Right lobe of liver (tissue), 6 donors: ENCODE data around the gene EPHA2. TPM values are rescaled to one million over a fixed set of nuclear protein-coding genes. Genes with fewer than 3 reads are reported as not detected.

Source experiments
- ATAC-seq, 4 donors: fragments of 200-7000 bp; cut with Tn5 transposase; one replicate each; pipeline ENCODE4 v1.9.1; 2020; ENCODE audit warnings: mild to moderate bottlenecking in 4 of 4, moderate library complexity in 4 of 4
- DNase-seq, 3 donors: peaks; one replicate each; pipeline ENCODE4 v3.0.0-alpha.2; 2020
- H3K27ac ChIP-seq, 3 donors: fragments of 200-600 bp; one replicate each; pipeline ENCODE4 v1.8.0; 2022
- H3K27me3 ChIP-seq, 2 donors: fragments of 200-600 bp; one replicate each; pipeline ENCODE4 v1.8.0; 2022
- H3K36me3 ChIP-seq, 4 donors: fragments of 200-600 bp; sonication (generic) in 1 of 4; one replicate each; pipeline versions ENCODE4 v1.5.1 to v1.8.0; 2017 to 2022; ENCODE audit warnings: control low read depth in 1 of 4
- H3K4me1 ChIP-seq, 4 donors: fragments of 200-600 bp; sonication (generic) in 1 of 4; one replicate each; pipeline versions ENCODE4 v1.5.1 to v1.8.0; 2017 to 2022; ENCODE audit warnings: control low read depth in 1 of 4
- H3K4me3 ChIP-seq, 3 donors: fragments of 200-600 bp; one replicate each; pipeline ENCODE4 v1.8.0; 2022
- H3K9me3 ChIP-seq, 4 donors: fragments of 200-600 bp; sonication (generic) in 1 of 4; one replicate each; pipeline versions ENCODE4 v1.5.1 to v1.8.0; 2017 to 2022; ENCODE audit warnings: control low read depth in 1 of 4
- POLR2A ChIP-seq: fragments of 450-650 bp; IDR thresholded peaks from one replicate; pipeline ENCODE4 v1.6.1; 2017; ENCODE audit warnings: antibody characterized with exemption, mild to moderate bottlenecking
- WGBS: methylation state at CpG from one replicate; pipeline ENCODE4 v1.1.6; 2018; ENCODE audit warnings: low coverage, low lambda C conversion rate; ENCODE audit not compliant: insufficient coverage; ENCODE audit errors: missing lambda C conversion rate; 5-methylcytosine and 5-hydroxymethylcytosine counted together
- intact Hi-C, 2 donors: fragments of 100-400 bp; cut with DNase I; formaldehyde crosslinking; loops; one replicate each; pipeline versions ENCODE4 v1.11.2 to v1.14.1; 2022
- total RNA-seq, 6 experiments: library from RNA; depleted of rRNA in 2 of 6; stranded (reverse); fragments of >200 nt in 2 of 6; fragmentation: NEBNext Ultra II Directional in 3 of 6; extraction: Animal tissue kit (Norgen Biotek cat#: 25700) in 3 of 6; gene quantifications; one replicate each; pipeline versions ENCODE4 v1.1.0 to v1.2.4, GENCODE V29; 2016 to 2023
- TF ChIP-seq, protein P1 (sequence below), 4 donors: fragments of 200-600 bp in 3 of 4; fragments of 450-650 bp in 1 of 4; IDR thresholded peaks; one replicate each; pipeline versions ENCODE4 v1.5.1 to v1.8.0; 2016 to 2022; ENCODE audit warnings: antibody characterized with exemption in 4 of 4, mild to moderate bottlenecking in 2 of 4
- donor health status: DM: no; HTN: yes; CAD: no.
- donor health status: DM: no; HTN: no; CAD: no.
- donor health status: DM: no; HTN: no; CAD: no.
- donor health status: DM: no; HTN: yes; CAD: no.
- donor health status: DM: no; HTN: yes; CAD: no.

Gene EPHA2
- total RNA-seq, 6 experiments from 2014 or later, result 6.0 to 14.7 (median 10.8) TPM

DNA sequence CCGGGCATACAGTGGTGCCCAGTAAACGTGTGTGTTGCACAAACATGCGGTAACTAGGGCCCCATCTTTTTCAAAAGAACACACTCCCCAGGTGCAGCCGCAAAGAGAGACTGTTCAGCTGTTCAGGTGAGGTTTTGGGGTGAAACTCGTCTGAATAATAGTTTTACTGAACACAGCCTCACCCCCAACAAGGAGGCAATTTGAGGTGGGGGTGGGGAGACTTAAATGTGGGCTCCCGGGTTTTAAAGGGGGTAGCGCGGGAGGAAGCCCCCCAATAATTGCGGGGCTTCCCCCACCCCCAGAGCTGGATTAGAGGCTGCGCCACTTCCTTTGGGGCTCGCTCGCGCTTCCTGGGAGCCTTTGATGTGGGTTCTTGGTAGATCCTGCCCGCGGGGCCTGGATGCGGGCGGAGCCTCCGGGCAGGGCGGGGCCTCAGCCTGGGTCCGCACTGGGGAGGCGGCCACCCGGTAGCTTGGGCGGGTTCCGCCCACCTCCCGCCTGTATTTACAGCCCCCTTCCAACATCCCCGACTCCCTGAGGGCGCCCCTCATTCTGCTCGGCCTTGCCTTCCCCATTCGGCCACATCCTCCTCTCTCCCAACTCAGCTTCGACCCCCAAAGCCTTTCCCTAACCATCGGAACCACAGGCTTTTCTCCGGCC is 6.4 kb upstream of the EPHA2 start:
- H3K4me1 ChIP-seq, result no peaks in the 10 kb centered on the region
- H3K4me3 ChIP-seq, result no peak overlapping the region
- no peak for ATAC-seq
- H3K9me3 ChIP-seq, result no peaks in the 10 kb centered on the region
- no peak overlapping the region for H3K27ac ChIP-seq
- no peaks in the 10 kb centered on the region for H3K27me3 ChIP-seq
- no peak for TF ChIP-seq POLR2A
- TF ChIP-seq, protein P1, sequence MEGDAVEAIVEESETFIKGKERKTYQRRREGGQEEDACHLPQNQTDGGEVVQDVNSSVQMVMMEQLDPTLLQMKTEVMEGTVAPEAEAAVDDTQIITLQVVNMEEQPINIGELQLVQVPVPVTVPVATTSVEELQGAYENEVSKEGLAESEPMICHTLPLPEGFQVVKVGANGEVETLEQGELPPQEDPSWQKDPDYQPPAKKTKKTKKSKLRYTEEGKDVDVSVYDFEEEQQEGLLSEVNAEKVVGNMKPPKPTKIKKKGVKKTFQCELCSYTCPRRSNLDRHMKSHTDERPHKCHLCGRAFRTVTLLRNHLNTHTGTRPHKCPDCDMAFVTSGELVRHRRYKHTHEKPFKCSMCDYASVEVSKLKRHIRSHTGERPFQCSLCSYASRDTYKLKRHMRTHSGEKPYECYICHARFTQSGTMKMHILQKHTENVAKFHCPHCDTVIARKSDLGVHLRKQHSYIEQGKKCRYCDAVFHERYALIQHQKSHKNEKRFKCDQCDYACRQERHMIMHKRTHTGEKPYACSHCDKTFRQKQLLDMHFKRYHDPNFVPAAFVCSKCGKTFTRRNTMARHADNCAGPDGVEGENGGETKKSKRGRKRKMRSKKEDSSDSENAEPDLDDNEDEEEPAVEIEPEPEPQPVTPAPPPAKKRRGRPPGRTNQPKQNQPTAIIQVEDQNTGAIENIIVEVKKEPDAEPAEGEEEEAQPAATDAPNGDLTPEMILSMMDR (IDR thresholded peaks at IDR 0.05), result no peak
- no peaks in the 10 kb centered on the region for H3K36me3 ChIP-seq
- DNase-seq, result no peak
- intact Hi-C loops, result no loop called here
- WGBS, result 55% methylated on average over 11 of the region's 32 CpGs

DNA sequence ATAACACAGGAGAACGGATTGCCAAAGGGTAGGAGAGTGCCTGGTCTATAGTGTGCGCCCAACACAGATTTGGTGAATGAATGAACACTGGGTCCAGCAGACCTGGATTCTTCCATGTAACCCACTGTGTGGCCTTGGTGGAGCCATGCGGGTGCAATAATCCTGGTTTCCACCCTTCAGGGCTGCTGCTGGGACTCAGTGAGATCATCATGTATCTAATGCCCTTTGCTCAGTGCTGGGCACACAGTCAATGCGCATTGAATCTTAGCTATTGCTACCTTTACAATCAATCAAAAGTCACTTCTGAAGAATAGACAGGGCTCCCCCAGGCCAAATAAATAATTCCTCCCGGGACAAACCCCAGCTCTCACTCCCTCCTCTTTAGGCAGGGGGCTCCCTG is 5.8 kb upstream of the EPHA2 start:
- no peak overlapping the region for H3K27ac ChIP-seq
- H3K36me3 ChIP-seq, result no peaks in the 10 kb centered on the region
- no peak overlapping the region for H3K4me3 ChIP-seq
- WGBS, result 86% methylated on average over 1 of the region's 5 CpGs
- no peaks in the 10 kb centered on the region for H3K27me3 ChIP-seq
- ATAC-seq (no peak), DNase-seq (no peak)
- peaks cover 0 to under 1% (median under 1%) of the 10 kb centered on the region in 4 donors for H3K4me1 ChIP-seq
- H3K9me3 ChIP-seq, result no peaks in the 10 kb centered on the region
- no peak for TF ChIP-seq POLR2A
- TF ChIP-seq, protein P1 (IDR thresholded peaks at IDR 0.05), result no peak
- intact Hi-C loops, result no loop called here

DNA sequence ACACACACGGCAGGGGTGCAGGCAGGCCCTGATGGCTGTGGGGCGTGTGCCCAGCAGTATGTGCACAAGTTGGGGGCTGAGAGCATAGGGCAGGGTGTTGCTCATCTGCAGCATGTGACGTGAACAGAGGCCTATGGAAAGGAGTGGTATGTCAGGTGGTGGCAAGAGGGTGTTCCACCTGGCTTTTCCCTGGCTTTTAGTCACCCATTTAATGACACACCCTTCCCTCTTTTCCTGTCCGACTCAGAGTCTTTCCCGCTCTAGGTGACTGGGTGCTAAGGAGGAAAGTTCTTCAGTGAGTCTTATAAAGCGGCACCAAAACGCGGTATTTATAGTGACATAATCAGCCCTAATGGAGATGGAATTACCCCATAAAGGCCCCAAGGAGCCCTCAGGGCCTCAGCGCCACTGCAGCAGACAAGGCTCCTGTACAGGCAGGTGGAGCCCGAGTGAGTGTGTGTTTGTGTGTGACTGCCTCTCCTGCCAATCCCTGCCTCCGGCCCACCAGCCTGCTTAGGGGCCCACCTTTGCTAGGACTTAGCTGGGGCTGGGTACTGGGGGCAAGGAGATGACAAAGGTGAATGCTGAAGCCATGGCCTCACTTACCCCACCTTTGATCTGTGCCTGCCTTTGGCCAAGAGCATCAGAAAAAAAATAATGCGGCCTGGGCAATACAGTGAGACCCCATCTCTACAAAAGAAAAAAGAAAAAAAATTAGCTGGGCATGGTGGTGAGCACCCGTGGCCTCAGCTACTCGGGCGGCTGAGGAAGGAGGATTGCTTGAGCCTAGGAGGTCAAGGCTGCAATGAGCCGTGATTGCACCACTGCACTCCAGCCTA is 3.3 kb upstream of the EPHA2 start:
- intact Hi-C loops, result no loop called here
- Histone ChIP-seq H3K9me3 (no peaks in the 10 kb centered on the region), H3K27ac (no peak overlapping the region), H3K36me3 (no peaks in the 10 kb centered on the region), H3K4me3 (no peak overlapping the region), H3K4me1 (peaks cover 0 to 13% (median 5%) of the 10 kb centered on the region in 4 donors), H3K27me3 (no peaks in the 10 kb centered on the region)
- ATAC-seq (no peak), DNase-seq (no peak)
- 84% methylated on average over 12 of the region's 16 CpGs for WGBS
- TF ChIP-seq, protein P1 (IDR thresholded peaks at IDR 0.05), result no peak
- no peak for TF ChIP-seq POLR2A

DNA sequence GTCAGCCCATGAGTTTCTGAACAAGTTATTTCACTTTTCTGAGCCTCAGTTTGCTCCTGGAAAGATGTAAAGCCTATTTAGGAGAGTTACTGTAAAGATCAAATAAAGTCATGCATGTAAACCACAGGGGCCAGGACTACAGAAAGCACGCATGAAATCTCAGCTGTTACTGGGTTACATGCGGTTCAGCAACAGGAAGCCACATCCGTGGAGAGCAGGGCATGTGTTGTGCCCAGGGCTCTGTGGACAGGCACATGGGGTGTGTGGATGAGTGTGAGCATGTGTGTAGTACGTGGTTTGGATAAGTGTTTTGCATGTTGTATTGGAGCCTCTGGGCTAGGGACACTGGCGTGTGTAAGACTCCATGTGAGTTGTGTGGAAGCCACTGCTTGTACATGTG is 2.2 kb upstream of the EPHA2 start:
- peaks cover 0 to 18% (median 7%) of the 10 kb centered on the region in 4 donors for H3K4me1 ChIP-seq
- TF ChIP-seq POLR2A, result no peak
- TF ChIP-seq, protein P1 (IDR thresholded peaks at IDR 0.05), result no peak
- H3K36me3 ChIP-seq, result no peaks in the 10 kb centered on the region
- no peak overlapping the region for H3K4me3 ChIP-seq
- ATAC-seq (no peak), DNase-seq (no peak)
- H3K27ac ChIP-seq, result no peak overlapping the region
- no peaks in the 10 kb centered on the region for H3K27me3 ChIP-seq
- intact Hi-C loops, result no loop called here
- WGBS, result 52% methylated on average over 4 of the region's 5 CpGs
- H3K9me3 ChIP-seq, result no peaks in the 10 kb centered on the region
